Esophagus squamous epithelium (tissue), 5 donors: ENCODE measurements around the gene PADI6. TPM values are rescaled to one million over a fixed set of nuclear protein-coding genes. Genes with fewer than 3 reads are reported as not detected.

ENCODE experiments used
- DNase-seq: peaks from one replicate; lab custom pipeline; 2025; lab: John Stamatoyannopoulos, UW
- H3K27ac ChIP-seq, 4 donors: fragments of 200-600 bp; sonication (generic); one replicate each; pipeline ENCODE4 v1.5.1; 2016 to 2019; ENCODE audit warnings: mild to moderate bottlenecking in 1 of 4
- H3K27me3 ChIP-seq, 4 donors: fragments of 200-600 bp; sonication (generic); 1 replicate in 3 of 4; 2 replicates in 1 of 4; pipeline versions ENCODE4 v1.5.1 to v1.6.0; 2017 to 2021; ENCODE audit warnings: antibody characterized with exemption in 1 of 4
- H3K36me3 ChIP-seq, 3 donors: fragments of 200-600 bp; sonication (generic); one replicate each; pipeline ENCODE4 v1.5.1; 2016 to 2019
- H3K4me1 ChIP-seq, 3 donors: fragments of 200-600 bp; sonication (generic); one replicate each; pipeline ENCODE4 v1.5.1; 2017 to 2019
- H3K4me3 ChIP-seq, 4 donors: fragments of 200-600 bp; sonication (generic); 1 replicate in 3 of 4; 2 replicates in 1 of 4; pipeline ENCODE4 v1.5.1; 2016 to 2019; ENCODE audit warnings: mild to moderate bottlenecking in 2 of 4, moderate library complexity in 1 of 4
- H3K9me3 ChIP-seq, 3 donors: fragments of 200-600 bp; sonication (generic); one replicate each; pipeline ENCODE4 v1.5.1; 2016 to 2019
- POLR2A ChIP-seq, 4 donors: fragments of 450-650 bp; IDR thresholded peaks; one replicate each; pipeline ENCODE4 v1.6.1; 2017; ENCODE audit warnings: antibody characterized with exemption in 4 of 4, mild to moderate bottlenecking in 4 of 4, moderate library complexity in 3 of 4
- WGBS, 2 donors: methylation state at CpG; one replicate each; pipeline ENCODE4 v1.1.5; 2018; 5-methylcytosine and 5-hydroxymethylcytosine counted together
- intact Hi-C: fragments of 100-400 bp; cut with DNase I; formaldehyde crosslinking; loops from one replicate; pipeline ENCODE4 v1.15.0; 2022
- total RNA-seq, 4 donors: library from RNA; depleted of rRNA; stranded (reverse); fragments of >200 nt; gene quantifications; one replicate each; pipeline ENCODE4 v1.1.0, GENCODE V29; 2016
- TF ChIP-seq, protein P1 (sequence below), 6 experiments: fragments of 450-650 bp in 4 of 6; fragments of 200-600 bp in 2 of 6; sonication (generic) in 2 of 6; IDR thresholded peaks; one replicate each; pipeline ENCODE4 v1.5.1; 2016 to 2019; ENCODE audit warnings: antibody characterized with exemption in 6 of 6, mild to moderate bottlenecking in 4 of 6, moderate library complexity in 4 of 6
- donor health status: DM: yes; HTN: yes; CAD: no.

The PADI6 gene
- total RNA-seq, 4 donors from 2014 or later = not detected

DNA sequence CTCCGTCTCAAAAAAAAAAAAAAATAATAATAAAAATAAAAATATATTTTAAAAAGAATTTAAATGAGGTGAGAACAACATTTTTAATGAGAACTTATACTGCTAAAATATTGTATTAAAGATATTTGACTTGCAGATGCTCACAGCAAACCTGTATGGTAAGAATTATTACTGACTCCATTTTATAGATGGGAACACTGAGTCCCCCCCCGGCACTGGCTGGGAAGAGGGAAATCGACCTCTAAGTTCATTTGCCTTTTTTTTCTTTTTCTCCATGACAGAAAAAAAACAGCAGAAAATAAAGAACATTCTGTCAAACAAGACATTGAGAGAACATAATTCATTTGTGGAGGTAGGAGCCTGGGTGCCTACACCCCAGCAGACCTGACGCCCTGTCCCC lies 13.4 kb upstream of the PADI6 start:
- no peak overlapping the region for H3K4me3 ChIP-seq
- 66 to 80% methylated on average over 2 to 4 of the region's 4 CpGs for WGBS, 2 donors
- H3K27me3 ChIP-seq = peaks cover 0 to 24% (median 0%) of the 10 kb centered on the region in 4 donors
- H3K27ac ChIP-seq = no peak overlapping the region
- no peak for TF ChIP-seq POLR2A (IDR thresholded peaks at IDR 0.05)
- TF ChIP-seq, protein P1, sequence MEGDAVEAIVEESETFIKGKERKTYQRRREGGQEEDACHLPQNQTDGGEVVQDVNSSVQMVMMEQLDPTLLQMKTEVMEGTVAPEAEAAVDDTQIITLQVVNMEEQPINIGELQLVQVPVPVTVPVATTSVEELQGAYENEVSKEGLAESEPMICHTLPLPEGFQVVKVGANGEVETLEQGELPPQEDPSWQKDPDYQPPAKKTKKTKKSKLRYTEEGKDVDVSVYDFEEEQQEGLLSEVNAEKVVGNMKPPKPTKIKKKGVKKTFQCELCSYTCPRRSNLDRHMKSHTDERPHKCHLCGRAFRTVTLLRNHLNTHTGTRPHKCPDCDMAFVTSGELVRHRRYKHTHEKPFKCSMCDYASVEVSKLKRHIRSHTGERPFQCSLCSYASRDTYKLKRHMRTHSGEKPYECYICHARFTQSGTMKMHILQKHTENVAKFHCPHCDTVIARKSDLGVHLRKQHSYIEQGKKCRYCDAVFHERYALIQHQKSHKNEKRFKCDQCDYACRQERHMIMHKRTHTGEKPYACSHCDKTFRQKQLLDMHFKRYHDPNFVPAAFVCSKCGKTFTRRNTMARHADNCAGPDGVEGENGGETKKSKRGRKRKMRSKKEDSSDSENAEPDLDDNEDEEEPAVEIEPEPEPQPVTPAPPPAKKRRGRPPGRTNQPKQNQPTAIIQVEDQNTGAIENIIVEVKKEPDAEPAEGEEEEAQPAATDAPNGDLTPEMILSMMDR (IDR thresholded peaks at IDR 0.05) = no peak
- no peaks in the 10 kb centered on the region for H3K9me3 ChIP-seq
- DNase-seq = no peak
- no peaks in the 10 kb centered on the region for H3K4me1 ChIP-seq
- no peaks in the 10 kb centered on the region for H3K36me3 ChIP-seq
- intact Hi-C loops = no loop called here

- no peaks in the 10 kb centered on the region for H3K9me3 ChIP-seq
- no peaks in the 10 kb centered on the region for H3K36me3 ChIP-seq
- no peak overlapping the region for H3K27ac ChIP-seq
- DNase-seq = no peak
- peaks cover 0 to 27% (median 0%) of the 10 kb centered on the region in 4 donors for H3K27me3 ChIP-seq
- WGBS, 2 donors = 67 to 83% methylated on average over 1 of the region's 11 CpGs
- no peak overlapping the region for H3K4me3 ChIP-seq
- no peaks in the 10 kb centered on the region for H3K4me1 ChIP-seq
- TF ChIP-seq POLR2A (IDR thresholded peaks at IDR 0.05) = no peak
- TF ChIP-seq, protein P1 (IDR thresholded peaks at IDR 0.05) = no peak
- intact Hi-C loops = no loop called here
These were observed 13.0 kb upstream of the PADI6 start for GRCh38 chr1:17359031-17359430.

DNA sequence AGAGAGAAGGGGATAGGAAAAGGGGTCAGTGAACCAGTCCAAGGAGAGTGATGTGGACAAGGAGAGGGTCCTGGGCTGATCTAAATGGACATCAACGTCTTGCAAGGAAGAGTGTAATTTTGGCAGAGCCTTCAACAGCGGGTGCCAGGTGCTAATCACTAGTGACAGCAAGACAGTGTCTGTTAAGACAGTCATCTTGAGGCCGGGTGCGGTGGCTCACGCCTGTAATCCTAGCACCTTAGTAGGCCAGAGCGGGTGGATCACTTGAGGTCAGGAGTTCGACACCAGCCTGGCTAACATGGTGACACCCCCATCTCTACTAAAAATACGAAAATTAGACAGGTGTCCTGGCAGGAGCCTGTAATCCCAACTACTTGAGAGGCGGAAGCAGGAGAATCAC lies 12.2 kb upstream of the PADI6 start:
- H3K27me3 ChIP-seq = peaks cover 0 to 28% (median 0%) of the 10 kb centered on the region in 4 donors
- no peaks in the 10 kb centered on the region for H3K36me3 ChIP-seq
- H3K4me3 ChIP-seq = no peak overlapping the region
- no peak overlapping the region for H3K27ac ChIP-seq
- DNase-seq = no peak
- TF ChIP-seq POLR2A (IDR thresholded peaks at IDR 0.05) = no peak
- TF ChIP-seq, protein P1 (IDR thresholded peaks at IDR 0.05) = no peak
- WGBS, 2 donors = 62 to 75% methylated on average over 4 to 9 of the region's 9 CpGs
- intact Hi-C loops = no loop called here
- H3K9me3 ChIP-seq = no peaks in the 10 kb centered on the region
- no peaks in the 10 kb centered on the region for H3K4me1 ChIP-seq

GRCh38 chr1:17360272-17360956 lies 11.6 kb upstream of the PADI6 start:
- intact Hi-C loops = no loop called here
- Histone ChIP-seq H3K4me1 (peaks cover 0 to under 1% (median 0%) of the 10 kb centered on the region in 3 donors), H3K27ac (no peak overlapping the region), H3K27me3 (peaks cover 0 to 28% (median 0%) of the 10 kb centered on the region in 4 donors), H3K36me3 (no peaks in the 10 kb centered on the region), H3K4me3 (no peak overlapping the region), H3K9me3 (no peaks in the 10 kb centered on the region)
- 70 to 76% methylated on average over 5 to 10 of the region's 11 CpGs for WGBS, 2 donors
- TF ChIP-seq, protein P1 (IDR thresholded peaks at IDR 0.05) = no peak
- no peak for TF ChIP-seq POLR2A (IDR thresholded peaks at IDR 0.05)
- DNase-seq = no peak

- Histone ChIP-seq H3K27ac (no peak overlapping the region), H3K4me1 (peaks cover 0 to 8% (median 0%) of the 10 kb centered on the region in 3 donors), H3K9me3 (no peaks in the 10 kb centered on the region), H3K4me3 (no peak overlapping the region), H3K36me3 (no peaks in the 10 kb centered on the region), H3K27me3 (peaks cover 0 to 31% (median 0%) of the 10 kb centered on the region in 4 donors)
- no peak for TF ChIP-seq POLR2A (IDR thresholded peaks at IDR 0.05)
- TF ChIP-seq, protein P1 (IDR thresholded peaks at IDR 0.05) = no peak
- intact Hi-C loops = no loop called here
- DNase-seq = no peak
- 70 to 85% methylated on average over 3 to 4 of the region's 4 CpGs for WGBS, 2 donors
These were observed 10.3 kb upstream of the PADI6 start for GRCh38 chr1:17361687-17362086.
